Left lobe of liver (tissue), 2 donors: ENCODE data around the gene SLC35B2. TPM values are rescaled to one million over a fixed set of nuclear protein-coding genes. Genes with fewer than 3 reads are reported as not detected.

Source experiments
- ATAC-seq: fragments of 200-7000 bp; cut with Tn5 transposase; one replicate; pipeline ENCODE4 v1.9.1; 2020; ENCODE audit warnings: mild to moderate bottlenecking, moderate library complexity
- DNase-seq: peaks from one replicate; pipeline ENCODE4 v3.0.0-alpha.2; 2020; ENCODE audit warnings: low spot score
- total RNA-seq: library from RNA; stranded (reverse); gene quantifications from one replicate; pipeline ENCODE4 v1.2.1, GENCODE V29; 2021
- donor health status: DM: no; HTN: no; CAD: no; lungs with moderate emphysema.
- donor health status: DM: no; HTN: yes; CAD: no.

The SLC35B2 gene
- 18.4 TPM for total RNA-seq

DNA sequence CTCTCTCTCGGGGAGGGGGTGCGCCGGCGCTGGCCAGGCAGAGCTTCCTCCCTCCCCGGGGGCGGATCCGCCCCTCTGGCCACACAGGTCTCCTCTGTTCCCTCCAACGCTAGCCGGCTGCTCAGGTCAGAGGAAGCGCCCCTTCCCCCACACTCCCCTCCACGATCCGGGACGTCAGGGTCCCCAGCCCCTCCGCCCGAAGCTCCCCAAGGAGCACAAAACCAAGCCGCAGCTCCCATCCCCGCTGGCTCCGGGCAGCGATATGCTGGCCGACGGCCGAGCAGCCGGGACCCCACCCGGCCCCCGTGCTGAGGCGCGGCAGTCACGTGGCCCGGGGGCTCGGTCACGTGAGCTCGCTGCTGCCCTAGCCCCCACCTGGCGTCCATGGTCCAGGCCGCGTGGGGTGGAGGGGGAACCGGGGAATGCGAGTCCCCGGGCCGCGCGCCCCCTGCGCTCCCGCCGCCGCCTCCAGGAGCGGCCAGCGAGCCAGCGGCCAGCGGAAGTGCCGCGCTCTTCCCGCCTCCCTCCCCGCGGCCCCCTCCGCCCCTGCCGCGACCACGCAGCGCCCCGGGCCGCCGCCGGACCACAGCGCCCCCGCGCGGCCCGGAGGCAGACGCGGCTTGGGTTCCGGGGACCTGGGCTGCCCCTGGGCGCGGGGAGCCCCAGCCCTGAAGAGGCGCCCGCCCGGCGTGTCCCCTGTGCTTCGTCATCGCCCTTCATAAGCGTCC is at the start of gene SLC35B2:
Gene SLC35B2 (minus strand): TSS at position 504 of the 728 bp plus-strand sequence. CDS start 118 bp downstream, at position 386.
- peak; percentile 71 for DNase-seq
- ATAC-seq = peak; percentile 83

DNA sequence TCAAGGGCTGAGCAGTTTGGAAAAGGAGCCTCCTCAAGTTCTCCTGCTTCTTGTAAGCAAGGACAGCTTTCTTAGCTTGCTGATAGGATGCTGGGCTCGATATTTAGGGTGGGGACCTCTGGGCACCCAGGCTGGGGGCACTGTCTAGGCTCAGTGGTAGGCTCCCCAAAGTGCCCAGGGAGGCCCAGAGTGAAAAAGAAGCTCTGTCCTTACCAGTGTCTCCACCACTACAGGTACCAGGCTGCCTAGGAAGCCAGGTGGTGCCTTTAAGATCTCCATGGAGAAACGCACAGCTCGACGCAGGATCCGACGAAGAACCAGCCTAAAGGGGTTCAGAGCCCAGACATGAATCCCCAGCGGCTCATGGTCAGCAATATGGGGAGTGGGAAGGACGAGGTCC is 49.4 kb upstream of the SLC35B2 start:
- ATAC-seq (no peak), DNase-seq (no peak)

DNA sequence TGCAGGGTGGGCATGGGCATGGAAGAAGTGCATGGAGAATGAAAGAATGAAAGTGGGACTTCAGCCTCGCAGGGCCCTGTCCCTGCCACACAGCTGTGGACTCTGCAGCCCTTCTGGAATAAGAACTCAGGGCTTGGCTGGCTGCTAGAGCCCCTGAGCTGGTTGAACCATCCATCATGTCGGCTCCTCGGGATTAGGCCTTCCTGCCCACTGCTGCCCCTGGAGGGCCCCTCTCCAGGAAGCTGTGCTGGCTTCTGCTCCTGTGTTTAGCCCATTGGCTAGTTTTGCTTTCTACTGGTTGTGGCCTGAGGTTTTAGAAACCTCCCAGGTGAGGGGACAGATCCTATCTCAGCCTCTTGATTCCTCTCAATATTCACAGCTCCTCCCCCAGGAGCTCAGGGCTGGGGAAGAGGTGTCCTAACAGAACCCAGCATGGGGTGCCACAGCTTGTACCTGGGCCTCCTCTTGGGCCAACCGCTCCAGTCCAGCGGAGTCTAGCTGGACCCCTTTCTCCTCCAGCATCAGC is 47.9 kb upstream of the SLC35B2 start:
- no peak for ATAC-seq

GRCh38 chr6:44304282-44305199 is 47.2 kb upstream of the SLC35B2 start:
- ATAC-seq (peak; percentile 69), DNase-seq (no peak)

More for the DNA sequence above, 47.9 kb upstream of the SLC35B2 start:
- no peak for DNase-seq

- DNase-seq = no peak
These were observed 46.5 kb upstream of the SLC35B2 start for GRCh38 chr6:44303842-44304241.

GRCh38 chr6:44302856-44303255 is 45.5 kb upstream of the SLC35B2 start:
- ATAC-seq (no peak), DNase-seq (no peak)

More at GRCh38 chr6:44303842-44304241, 46.5 kb upstream of the SLC35B2 start:
- ATAC-seq = no peak

DNA sequence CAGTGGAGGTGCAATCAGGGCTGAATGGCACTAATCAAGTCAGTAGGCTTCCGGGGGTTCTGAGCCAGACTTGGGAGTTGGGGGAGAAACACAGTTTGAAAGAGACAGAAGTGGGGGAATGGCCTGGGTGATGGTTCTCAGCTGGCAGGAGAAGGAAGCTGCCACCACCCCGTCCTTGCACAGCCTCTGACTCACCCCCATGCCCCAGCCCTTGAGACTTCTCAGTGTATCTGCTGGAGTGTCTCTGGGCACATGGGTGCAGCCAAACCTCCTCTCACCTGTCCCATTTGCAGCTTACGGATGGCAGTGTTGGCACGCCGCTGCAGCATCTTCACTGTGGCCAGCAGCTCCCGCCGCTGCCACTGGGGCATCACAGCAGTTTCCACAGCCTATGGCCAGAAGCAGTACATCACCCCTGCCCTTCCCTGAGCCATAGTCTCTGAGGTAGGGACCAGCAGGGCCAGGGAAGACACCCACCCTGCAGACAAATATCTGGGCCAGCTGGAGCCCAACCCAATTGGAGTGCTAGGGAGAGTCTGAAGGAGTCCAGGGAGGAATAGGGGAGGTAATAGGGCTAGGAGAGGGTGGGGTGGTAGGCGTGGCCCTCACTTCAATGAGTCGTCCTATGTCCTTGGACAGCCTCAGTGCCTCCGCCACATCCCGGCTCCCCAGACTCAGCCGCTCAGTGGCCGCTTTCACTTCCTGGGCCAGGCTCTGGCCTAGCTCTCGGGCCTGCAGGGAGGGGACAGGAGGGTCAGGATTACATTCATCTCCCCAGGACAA is 44.6 kb upstream of the SLC35B2 start:
- no peak for ATAC-seq
- no peak for DNase-seq

DNA sequence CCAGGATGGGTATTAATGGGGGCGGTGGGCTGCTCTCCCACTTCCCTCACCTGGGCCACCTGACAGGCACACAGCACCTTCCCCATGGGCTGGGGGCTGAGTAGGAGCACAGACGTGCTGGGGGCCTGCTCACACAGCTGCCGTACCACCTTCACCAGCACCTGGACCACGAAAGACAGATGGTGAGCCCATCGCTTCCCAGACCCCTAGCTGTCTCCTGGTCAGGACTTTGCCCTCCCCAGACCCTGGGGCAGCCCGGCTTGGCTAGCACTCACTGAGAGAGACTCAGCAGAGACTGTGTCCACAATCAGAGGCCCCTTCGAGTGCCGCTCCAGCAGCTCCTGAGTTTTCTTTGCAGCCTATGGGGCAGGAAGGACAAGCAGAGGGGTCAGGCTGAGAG is 43.8 kb upstream of the SLC35B2 start:
- ATAC-seq (no peak), DNase-seq (no peak)

DNA sequence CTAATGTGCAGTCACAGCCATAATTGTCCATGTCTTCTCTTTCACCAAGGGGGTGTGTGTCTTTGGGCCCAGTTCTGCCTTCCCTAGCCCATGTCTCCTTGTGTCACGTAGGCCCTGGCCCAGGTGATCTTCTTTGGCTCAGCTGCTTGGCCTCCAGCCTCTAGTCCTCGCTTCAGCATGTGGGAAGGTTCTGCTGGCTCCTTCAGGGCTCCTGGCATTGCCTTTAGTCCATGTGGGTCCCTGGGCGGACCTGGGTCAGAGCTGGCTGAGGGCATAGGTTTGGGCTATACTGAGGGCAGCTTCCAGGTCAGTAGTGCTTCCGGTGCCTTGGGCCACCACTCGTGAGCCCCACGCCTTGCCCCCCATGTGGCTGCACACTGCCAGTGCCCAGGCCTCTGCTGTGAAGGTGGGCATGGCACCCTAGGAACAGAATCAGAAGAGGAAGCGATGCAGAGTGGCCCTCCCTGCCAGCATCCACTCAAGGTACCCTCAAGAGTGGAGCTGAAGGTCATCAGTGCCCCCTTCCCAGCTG is 43.0 kb upstream of the SLC35B2 start:
- no peak for DNase-seq
- no peak for ATAC-seq

- no peak for DNase-seq
These were observed 41.5 kb upstream of the SLC35B2 start for GRCh38 chr6:44298864-44299263.

DNA sequence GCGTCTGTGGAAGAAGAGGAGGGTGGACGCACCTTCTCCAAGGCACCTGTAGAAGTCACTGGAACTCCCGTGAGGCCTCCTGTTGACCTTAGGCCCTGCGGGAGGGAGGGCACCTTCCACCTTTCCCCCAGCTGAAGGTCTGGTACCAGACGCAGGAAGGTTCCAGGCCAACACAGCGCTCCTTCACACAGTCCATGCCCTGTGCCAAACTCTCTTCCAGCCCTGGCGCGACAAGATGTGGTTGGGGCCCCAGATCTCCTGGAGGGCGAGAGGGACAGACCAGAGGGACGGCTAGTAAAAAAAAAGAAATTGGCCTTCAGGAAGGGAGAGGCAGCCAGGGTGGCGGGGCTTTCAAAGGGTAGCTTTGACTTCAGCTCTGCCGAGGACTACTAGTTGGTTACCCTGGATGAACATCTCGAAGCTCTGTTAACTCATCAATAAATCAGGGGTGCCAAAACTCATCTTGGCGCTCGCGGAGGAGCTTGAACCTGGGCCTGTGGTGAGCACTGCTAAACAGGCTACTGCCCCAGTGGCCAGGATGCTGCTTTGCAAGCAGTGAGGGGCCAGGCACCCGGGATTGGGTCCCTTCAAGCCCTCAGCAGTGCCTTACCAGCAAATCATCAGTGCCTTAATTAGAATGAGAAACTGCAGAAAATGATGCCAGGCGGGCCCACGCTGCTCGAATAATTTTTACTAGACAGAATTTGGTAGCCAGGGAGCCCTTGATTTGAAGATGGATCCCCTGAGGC is 40.9 kb upstream of the SLC35B2 start:
- ATAC-seq (peak; percentile 56), DNase-seq (no peak)

More at GRCh38 chr6:44298864-44299263, 41.5 kb upstream of the SLC35B2 start:
- no peak for ATAC-seq

- DNase-seq (no peak), ATAC-seq (peak; percentile 78)
These were observed 40.0 kb upstream of the SLC35B2 start for GRCh38 chr6:44297063-44298038.

DNA sequence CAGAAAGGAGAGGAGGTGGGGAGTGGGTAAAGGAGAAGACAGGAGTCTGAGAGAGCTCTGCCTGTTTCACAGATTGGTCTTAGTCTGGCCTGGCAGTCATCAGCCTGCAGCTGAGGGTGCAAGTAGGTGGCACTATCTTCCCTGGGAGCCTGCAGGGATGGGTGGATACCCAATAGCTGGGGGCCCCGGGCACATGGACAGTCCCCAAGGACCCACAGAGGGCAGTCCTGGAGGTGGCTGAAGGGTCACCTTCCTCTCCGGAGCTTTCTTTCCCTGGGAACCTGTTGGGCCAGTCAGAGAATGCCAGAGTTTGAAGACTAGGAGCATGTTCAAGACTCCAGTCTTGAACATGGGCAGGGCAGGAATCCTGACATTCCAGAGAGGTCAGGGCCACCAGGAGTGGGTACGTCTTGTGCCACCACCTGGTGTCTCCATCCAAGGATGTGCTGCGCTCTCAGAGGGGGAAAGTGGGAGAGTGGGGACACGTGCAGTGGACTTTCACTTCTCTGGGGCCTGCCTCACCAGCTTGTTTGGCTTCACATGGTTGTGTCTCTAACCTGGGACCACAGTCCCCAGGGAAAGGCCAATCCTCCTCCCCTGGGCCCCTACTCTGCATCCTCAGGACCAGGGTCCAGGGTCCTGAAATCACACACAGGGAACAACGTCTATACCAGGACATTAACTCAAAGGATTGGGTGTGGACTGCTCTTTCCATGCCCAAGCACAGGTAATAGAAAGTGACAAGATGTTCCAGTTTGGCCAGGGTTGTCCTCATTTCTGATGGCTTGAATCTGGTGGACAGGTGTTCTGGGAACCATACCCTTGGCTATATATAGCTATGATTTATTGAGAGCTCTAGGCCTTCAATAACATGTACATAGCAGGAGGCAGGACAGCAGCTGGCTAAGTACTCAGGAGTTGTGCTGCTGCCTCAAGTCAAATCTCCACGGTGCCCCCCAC is 37.8 kb upstream of the SLC35B2 start:
- no peak for DNase-seq
- no peak for ATAC-seq

DNA sequence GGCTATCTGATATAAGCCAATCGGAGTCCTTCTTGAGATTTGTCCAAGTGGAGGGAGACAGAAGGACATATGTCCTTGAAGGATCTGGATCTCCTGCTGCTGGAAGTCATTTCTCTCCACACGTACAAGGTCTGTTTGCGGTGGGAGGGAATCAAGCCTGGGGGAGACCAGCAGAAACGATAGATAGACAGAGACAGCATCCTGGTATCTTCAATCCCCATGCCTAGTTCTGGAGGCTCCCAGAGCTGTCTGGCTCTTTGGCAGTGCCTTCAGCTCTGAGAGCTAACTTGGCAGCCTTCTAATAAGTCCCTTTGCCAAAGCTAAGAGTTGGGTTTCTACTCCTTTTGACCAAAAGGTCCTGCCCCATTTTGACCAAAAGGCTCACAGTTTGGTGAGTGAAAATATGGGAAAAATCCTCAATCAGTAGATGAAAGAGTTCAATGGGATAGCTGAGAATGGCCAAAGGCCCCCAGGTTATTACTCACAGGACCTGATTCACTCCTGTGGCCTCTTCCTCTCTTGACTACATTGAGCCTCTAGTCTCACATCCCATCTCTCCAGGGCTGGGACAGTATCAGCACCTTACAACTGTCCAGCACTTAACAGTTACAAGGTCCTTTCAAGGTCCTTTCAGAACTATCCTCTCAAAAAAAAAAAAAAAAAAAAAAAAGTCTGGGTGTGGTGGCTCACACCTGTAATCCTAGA is 35.5 kb upstream of the SLC35B2 start:
- no peak for DNase-seq
- no peak for ATAC-seq

DNA sequence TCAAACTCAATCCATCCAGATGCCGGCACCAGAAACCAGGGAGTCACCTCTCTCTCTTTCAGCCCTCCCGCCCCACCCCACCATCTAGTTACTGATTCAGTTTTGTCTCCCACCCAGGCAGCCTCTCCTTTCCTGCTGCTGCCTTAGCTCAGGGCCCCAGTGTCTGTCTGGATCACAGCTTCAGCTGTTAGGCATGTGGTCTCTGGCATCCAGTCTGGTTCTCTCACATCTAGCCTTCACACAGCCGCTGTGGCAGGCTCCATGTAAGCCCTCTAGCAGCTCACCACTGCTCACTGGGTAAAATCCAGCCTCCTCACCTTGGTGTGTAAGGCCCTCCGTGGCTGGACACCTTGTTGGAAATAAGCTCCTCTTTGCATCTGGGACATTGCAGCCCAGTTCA is 34.5 kb upstream of the SLC35B2 start:
- DNase-seq (no peak), ATAC-seq (no peak)

- DNase-seq (no peak), ATAC-seq (no peak)
These were observed 32.5 kb upstream of the SLC35B2 start for GRCh38 chr6:44289726-44290260.

DNA sequence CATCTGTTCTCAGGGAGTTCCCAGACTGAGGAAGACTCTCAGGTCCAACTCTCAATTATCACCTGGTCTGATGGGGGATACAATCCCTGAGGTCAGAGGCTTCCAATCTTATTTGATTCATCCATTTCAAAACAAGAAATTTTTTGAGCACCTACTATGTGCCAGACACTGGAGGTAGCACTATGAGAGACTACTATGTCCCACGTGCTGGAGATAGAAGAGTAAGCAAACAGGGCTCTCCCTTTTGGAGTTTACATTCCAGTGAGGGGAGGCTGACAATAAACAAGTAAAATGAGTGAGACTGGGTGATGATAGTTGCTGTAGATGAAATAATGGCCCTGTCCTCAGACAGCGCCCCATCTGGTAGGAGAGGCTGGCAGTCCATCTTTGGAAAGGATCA is 29.4 kb upstream of the SLC35B2 start:
- DNase-seq = no peak
- ATAC-seq = no peak
